Anterior cingulate cortex (tissue), 58 donors: ENCODE results near the gene ANKS1A.
"Not testable (repeated sequence)": the region's sequence is repeated elsewhere in the genome, so short reads cannot be mapped to it uniquely, and the experiment has no call there.

Experiments used
- DNase-seq, 58 donors: peaks; one replicate each; lab custom pipeline; 2025; lab: John Stamatoyannopoulos, UW

ANKS1A gene

DNA sequence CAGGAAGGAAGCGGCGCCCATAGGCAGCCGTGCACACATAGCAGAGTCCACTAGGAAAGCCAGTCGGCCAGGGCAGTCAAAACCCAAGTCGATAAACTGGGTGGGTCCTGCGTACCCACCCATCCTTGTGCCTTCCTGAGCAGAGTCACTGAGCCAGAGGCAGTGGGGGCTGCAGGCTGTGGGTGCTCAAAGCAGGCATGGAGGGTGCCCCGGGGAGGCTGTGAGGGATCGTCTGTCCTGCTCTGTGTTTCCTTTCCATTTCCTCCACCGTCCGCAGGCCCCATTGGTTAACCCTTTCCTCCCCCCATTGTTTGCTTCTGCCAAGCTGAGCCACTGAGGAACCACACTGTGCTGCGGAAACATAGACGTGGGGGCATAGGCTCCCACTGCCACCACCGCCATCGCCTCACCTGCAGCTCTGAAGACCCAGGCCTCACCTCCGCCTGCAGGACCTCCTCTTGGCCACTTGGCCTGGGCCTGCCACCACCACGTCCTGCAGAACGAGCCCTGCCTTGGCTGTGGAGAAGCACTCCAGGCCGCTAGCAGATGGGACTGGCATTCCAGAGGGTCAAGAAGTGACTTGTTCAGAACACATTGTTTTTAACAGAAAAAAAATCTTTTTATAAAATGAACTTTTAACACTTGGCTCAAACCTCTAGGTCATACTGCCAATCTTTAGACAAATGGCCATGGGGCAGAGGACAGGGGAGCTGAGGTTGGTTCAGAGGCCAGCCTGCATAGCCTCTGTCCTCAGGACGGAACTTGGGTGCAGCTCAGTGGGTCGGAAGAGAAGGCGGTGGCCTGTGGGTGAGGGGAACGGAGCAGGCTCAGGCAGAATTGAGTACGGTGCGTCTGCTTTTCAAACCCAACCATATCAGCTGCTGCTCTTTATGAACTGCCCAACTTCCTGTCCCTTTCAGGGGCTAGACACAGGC is 199.5 kb downstream of the ANKS1A start:
- DNase-seq: no peak

DNA sequence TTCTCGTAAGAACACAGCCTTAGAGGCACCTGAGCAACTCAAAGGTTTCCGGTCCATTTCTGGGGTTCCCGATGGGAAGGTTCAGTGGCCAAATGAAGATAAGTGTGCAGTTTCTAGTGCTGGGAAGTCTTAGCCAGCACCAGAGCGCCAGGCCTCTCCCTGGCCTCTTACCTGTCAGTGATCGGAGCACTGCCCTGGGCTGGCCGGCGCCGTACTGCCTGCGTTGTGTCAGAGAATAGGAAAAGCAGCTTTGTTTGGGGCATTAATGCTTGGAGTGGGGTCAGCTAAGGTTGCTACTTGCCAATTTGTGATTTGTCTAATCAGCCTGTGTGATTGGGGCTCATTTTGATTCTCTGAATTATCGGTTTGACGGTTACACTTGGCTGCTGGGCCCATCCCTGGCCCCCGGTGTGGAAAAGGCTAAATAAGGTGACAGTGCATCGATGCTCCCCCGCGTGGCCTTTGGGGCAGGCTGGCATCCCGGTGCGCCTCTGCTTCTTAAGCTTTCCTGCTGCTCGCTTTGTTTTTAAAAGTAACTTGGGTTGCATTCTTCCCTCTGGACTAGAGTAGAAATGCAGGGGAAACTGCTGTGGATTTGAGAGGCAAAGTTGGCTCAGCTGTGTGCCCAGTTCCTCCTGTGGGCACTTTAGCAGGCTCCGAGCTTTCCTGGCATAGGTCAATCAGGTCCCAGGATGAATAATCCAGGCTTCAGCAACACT is 200.3 kb downstream of the ANKS1A start:
- no peak for DNase-seq

DNA sequence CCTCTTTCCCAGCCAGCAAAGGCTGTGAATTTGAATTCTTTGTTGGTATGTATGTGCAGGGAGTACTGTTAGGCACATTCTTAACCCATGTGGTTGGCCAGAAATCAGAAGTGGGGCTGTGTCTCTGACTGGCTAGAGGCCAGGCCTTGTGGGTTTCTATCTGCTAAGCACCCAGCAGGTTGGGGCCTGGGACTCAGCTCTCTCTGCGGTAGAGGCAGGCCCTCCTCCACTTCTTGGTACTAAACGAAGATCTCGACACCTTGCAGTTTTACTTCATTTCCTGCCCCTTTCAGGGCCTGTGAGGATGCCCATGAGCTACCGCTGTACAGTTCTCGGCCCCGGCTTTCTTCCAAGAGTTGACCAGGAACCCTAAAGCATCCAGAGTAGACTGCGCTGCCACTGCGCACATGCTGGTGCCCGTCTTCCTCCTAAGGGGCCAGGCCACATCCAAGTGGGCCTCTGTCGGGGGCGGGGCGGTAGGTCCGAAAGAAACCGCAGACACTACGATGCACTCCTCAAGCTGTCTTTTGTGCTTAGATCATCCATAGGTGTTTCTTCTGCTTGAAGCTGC is 201.0 kb downstream of the ANKS1A start:
- no peak for DNase-seq

DNA sequence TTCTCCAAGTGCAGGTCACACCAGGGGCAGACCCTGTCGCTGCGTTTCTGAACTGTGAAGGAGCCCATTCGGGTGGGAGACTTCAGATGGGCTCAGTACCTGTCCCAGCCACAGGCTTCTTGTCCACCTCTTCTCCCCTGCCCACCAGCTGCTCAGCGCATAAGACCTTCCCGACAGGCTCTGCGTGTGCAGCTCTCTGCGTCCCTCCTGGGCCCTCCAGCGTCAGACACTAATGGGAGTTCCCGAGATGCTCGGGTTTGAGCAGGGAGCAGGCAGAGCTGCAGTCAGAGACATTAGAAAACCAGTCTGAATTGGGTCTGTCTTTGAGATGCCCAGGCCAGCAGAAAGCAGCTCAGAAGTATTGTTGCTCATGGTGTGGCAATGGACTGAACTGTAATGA is 201.7 kb downstream of the ANKS1A start:
- DNase-seq: no peak

DNA sequence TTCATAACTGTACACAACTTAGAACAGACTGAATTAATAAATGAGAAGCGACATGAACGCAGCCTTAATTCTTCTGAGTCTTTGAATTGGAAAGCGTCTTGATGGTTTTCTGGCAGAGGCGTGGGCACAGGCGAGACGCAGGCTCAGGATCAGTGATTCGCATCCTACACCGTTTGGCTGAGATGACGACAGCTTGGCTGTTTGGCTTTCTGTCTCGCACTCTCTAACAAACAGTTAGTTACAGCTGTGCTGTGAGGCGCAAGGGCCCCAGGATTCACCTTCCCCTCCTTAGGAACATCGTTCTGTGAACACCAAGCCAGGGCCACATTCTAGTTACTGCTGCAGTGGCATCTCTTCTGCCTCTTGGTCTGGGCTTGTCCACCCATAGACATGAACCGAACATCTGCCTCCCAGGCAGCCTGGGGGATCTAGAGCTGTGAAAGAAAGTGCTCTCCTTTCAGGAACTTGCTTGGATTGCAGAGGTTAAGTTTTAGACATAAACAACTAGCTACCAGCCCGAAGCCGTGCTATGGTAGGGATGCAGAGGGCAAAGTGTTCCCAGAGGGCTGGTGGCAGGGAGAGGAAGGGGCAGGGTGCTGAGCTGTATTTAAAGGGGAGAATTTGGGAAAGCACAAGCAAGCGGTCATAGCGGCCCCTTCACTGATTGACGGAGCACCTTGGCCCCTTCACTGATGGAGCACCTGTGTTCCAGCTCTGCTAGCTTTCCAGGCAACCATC is 202.5 kb downstream of the ANKS1A start:
- no peak for DNase-seq

DNA sequence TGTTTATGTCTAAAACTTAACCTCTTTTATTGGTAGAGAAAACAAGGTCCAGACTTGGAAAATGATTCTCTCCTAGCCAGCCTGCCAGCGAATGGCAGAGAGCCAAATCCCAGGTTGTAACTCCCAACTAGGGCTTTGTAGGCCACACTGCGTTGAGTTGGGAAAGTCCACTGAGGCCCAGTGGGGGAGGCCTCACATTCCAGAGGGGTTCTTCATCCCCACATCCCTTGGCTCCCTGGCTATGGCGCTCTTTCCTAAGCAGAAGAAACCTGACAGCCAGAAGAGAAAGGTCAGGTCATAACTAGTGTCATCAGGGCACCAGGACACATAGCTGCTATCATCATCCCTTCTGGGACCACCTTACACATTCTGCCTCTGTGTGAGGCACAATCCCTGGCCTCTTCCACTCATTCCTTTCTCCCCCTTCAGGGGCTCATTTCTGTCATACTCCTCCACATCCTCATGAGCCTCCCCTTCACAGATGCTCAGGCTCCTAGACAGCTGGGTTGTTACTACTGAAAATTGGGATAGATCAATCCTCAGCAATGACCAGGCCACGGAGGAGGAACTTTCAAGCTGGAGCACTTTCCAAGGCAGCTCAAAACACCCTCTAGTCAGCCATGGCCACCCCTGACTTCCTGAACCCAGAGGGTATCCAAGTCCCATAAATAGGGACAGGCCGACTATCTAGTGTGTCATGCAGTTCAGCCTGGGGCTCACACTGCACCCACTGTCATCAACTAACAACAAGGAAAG is 203.5 kb downstream of the ANKS1A start:
- peak in 1 of 58 donors; percentile 22 for DNase-seq

DNA sequence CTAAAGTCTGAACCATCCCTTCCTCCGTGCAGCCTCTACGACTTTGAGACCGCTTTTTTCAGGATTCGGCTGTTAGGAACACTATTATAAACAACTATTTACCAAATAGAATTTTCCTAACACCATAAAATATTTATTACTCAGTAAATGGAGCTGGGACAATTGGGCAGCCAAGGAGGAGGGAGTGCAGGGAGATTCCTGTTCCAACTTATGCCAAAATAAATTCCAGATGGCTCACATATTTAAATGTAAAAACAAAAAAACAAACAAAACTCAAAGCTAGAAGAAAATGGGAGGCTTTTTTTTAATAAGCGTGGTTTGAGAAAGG is 204.0 kb downstream of the ANKS1A start:
- no peak for DNase-seq

DNA sequence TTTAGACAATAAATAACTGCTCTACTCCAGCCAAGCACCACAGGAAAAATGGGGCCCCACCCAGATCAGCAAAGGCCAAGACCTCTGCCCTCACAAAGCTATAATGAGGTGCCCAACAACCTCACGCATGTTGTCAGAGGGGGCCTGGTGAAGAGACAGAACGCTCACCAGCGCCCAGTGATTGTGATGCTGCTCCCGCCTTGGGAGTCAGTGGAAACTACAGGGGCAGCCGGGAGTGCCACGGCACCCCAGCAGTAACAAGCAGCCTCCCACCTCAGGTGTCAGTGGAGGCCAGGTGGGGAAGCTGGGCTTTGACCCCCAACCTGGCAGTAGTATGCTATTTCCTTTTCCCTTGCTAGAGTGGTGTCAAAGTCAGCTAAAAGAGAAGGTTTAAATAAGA is 204.7 kb downstream of the ANKS1A start:
- no peak for DNase-seq

DNA sequence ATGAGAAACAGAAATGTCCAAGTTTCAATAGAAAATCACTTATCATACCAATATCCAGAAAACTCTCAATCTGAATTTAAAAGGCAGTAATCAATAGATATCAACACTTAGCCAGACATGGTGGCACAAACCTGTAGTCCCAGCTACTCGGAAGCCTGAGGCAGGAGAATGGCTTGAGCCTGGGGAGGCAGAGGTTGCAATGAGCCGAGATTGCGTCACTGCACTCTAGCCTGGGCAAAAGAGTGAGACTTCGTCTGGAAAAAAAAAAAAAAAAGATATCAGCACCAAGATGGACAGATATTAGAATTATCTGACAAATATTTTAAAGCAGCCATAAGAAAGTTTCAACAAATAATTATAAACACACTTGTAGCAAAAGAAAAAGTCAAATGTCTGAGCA is 205.1 kb downstream of the ANKS1A start:
- no peak for DNase-seq

DNA sequence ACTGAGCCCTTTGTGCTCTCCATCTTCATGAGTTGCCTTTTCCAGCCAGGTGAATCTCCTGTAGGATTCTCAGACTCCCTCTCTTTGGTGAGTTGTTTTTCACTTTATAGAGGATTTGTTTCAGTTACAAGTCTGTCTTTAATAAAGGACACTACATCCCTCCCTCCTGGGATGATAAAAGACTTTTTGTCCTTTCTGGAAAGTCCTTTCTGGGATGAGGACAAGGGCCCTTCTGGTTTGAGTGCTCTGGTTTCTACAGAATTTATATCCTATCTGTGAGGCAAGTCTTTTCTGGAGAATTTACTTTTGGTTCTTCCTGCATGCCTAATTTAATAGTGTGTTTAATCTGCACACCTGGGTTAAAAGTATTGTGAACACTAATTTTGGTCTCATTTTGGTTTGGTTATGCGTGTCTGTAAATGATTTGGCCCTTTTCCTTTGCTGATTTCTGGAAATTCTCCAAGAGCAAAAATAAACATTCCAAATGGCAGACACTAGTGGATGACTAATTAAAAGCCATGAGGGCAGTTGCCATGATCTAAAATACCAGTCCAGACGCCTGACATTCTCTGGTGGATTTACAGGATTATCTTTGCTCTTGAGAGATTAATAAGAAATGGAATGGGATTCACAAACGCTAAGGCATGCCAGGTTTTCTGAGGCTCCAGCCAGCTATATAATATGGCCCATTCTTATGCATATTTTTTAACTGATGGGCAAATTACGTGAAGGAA is 207.2 kb downstream of the ANKS1A start:
- no peak for DNase-seq

DNA sequence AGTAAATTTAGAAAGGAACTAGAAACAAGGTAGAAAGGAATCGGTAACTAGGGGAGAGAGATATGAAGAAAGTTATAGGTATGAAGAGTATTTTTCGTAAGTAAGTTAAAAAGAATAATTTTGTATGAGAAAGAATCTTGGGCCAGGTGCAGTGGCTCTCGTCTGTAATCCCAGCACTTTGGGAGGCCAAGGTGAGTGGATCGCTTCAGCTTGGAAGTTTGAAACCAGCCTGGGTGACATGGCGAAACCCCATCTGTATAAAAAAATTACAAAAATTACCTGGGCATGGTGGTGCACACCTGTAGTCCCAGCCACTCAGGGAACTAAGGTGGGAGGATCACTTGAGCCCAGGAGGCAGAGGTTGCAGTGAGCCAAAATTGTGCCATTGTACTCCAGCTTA is 210.1 kb downstream of the ANKS1A start:
- DNase-seq: no peak

DNA sequence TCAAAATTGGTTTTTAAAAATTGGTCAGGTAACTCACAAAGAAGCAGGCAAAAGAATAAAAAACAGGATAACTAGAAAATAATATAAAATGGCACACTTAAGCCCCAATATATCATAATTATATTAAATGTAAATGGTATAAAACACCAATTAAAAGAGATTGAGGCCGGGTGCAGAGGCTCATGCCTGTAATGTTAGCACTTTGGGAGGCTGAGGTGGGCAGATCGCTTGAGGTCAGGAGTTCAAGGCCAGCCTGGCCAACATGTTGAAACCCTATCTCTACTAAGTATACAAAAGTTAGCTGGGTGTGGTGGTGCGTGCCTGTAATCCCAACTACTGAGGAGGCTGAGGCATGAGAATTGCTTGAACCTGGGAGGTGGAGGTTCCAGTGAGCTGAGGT is 216.0 kb downstream of the ANKS1A start:
- DNase-seq: no peak

DNA sequence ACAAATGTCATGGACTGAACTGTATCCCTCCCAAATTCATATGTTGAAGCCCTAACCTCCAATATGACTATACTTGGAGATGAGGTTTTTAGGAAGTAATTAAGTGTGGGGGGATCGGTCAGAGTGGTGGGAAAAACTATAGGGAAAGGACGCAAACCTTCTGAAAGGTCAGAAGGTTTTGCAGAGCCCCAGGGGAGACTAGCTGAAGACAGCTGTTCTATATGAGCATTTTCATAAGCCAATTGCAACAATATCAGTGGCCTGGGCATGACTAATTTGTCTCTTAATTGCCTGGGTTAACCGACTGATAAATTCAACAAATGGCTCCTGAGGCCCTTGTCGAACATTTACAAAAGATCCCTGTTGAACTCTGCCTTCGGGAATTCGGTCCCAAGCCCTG is 217.0 kb downstream of the ANKS1A start:
- DNase-seq: not testable (repeated sequence)

DNA sequence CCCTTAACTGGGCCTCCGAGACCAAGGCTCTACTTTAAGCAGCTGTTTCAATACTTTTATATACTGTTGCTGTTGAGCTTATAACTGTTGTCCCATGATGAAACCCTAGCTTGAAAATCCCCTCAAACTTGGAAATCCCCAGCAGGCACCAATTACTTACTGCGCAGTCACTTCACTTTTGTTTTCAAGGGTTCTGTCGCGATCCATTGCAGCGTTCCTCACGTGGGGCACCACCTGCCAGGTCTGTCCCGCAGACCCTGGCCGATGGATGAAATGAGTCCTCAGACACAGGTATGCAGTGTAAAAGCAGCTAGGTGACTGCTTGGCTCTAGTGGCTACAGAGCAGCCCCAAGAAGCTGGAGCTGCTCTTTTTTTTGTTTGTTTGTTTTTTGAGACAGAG is 218.2 kb downstream of the ANKS1A start:
- not testable (repeated sequence) for DNase-seq

DNA sequence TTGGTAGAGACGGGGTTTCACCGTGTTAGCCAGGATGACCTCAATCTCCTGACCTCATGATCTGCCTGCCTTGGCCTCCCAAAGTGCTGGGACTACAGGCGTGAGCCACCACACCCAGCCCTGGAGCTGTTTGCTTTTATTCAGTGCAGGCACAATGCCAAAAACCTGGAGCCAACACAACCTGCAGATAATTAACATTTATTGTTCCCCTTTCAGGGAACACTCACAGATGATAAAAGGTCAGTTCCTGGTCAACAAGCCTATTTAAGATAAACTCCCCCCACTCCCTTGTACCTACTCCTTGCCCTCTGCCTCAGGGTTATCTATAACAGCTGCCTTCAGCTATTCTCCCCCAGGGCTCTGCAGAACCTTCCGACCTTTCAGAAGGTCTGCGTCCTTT is 218.7 kb downstream of the ANKS1A start:
- not testable (repeated sequence) for DNase-seq

DNA sequence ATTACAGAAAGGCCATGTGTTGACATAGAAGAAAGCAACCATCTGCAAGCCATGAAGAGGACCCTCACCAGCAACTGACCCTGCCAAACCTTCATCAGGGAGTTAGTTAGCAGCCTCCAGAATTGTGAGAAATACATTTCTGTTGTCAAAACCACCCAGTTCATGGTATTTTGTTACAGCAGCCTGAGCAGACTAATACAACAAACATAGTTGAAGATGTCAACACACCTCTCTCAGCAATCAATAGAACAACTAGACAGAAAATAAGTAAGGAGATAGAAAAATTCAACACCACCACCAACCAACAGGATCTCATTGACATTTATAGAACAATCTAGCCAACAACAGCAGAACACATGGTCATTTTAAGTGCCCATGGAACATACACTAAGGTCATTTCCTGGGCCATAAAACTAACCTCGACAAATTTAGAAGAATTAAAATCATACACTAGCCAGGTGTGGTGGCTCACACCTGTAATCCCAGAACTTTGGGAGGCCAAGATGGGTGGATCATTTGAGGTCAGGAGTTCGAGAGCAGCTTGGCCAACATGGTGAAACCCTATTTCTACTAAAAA is 219.3 kb downstream of the ANKS1A start:
- no peak for DNase-seq

DNA sequence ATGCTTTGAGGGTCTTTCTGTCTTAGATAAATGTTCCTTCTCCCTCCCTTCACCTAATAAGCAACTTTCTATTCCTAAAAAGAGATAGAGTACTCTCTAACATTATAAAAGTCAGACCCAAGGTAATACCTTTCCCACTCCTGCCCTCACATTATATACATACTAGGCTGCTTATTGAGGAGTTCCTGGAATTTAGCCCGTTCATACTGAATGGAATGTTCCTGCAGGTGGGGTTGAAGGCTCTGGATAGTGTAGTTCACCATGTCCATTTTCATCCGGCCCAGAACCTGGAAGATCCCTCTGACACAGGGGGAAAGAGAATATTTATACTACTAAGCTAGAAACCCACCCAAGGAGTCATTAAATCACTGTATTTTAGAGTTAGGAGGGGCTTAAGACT is 231.7 kb downstream of the ANKS1A start:
- no peak for DNase-seq

DNA sequence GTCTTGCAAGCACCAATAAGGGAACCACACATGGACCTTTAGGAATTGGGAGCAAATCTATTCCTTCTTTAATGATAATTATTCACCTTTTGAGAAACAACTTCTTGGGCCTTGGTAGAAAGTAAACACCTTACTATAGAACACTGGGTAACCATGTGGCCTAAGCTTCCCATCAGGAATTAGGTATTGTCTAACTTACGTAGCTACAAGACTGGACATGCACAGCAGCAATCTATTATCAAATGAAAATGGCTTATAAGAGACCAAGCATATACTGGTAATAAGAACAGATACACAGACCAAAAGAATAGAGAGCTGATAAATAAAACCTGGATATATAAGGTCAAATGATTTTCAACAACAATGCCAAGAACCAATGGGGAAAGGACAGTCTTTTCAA is 235.3 kb downstream of the ANKS1A start:
- DNase-seq: no peak

DNA sequence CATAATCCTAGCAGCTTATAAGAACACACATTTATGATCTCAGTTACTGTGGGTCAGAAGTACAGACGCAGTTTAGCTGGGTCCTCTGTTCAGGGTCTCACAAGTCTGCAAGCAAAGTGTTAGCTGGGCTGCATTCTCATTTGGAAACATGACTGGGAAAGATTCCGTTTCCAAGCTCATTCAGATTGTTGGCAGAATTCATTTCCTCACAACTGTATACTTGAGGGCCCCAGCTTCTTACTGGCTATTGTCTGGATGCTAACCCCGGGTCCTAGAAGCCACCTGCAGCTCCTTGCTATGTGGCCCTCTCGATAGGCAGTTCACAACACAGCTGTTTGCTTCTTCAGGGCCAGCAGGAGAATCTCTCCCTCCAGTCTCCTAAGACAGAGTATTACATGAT is 239.0 kb downstream of the ANKS1A start:
- no peak for DNase-seq
